ENCODE data around the gene USP1. TPM values are rescaled to one million over a fixed set of nuclear protein-coding genes. Genes with fewer than 3 reads are reported as not detected.

USP1 gene
- total RNA-seq, 1 donor from 2014 or later, result 68.0 TPM

GRCh38 chr1:62406576-62406975 is 30.3 kb upstream of the USP1 start:
- no peak for DNase-seq (ENCODE audit: low spot score)
- Mint-ChIP-seq H3K4me1 (ENCODE audit: low read depth) (no peaks in the 10 kb centered on the region), H3K36me3 (ENCODE audit: low read depth) (no peaks in the 10 kb centered on the region), H3K4me3 (ENCODE audit: low read depth) (no peak overlapping the region), H3K27me3 (ENCODE audit: low read depth) (peaks cover 6% of the 10 kb centered on the region), H3K27ac (no peak overlapping the region), H3K9me3 (no peaks in the 10 kb centered on the region)
- intact Hi-C loops (cut with micrococcal nuclease), result loop anchor here (2.0 kb wide), 1 partner anchor 324 kb away; no protein-coding TSS in a partner anchor

GRCh38 chr1:62407398-62408009 is 29.3 kb upstream of the USP1 start:
- no peak for DNase-seq (ENCODE audit: low spot score)
- intact Hi-C loops (cut with micrococcal nuclease), result loop anchor here (1.0 to 2.0 kb wide), 2 partner anchors 232 to 325 kb away; no protein-coding TSS in a partner anchor
- no peaks in the 10 kb centered on the region for H3K4me1 Mint-ChIP-seq (ENCODE audit: low read depth)
- no peaks in the 10 kb centered on the region for H3K36me3 Mint-ChIP-seq (ENCODE audit: low read depth)
- no peak overlapping the region for H3K4me3 Mint-ChIP-seq (ENCODE audit: low read depth)
- H3K9me3 Mint-ChIP-seq, result no peaks in the 10 kb centered on the region
- peaks cover 6% of the 10 kb centered on the region for H3K27me3 Mint-ChIP-seq (ENCODE audit: low read depth)
- no peak overlapping the region for H3K27ac Mint-ChIP-seq

- intact Hi-C loops (cut with micrococcal nuclease), result no loop called here
- Mint-ChIP-seq H3K36me3 (ENCODE audit: low read depth) (no peaks in the 10 kb centered on the region), H3K9me3 (no peaks in the 10 kb centered on the region), H3K4me1 (ENCODE audit: low read depth) (no peaks in the 10 kb centered on the region), H3K27ac (no peak overlapping the region), H3K4me3 (ENCODE audit: low read depth) (no peak overlapping the region), H3K27me3 (ENCODE audit: low read depth) (peaks cover 9% of the 10 kb centered on the region)
- DNase-seq (ENCODE audit: low spot score), result no peak
Observed at GRCh38 chr1:62415687-62416086, 21.2 kb upstream of the USP1 start.

- H3K27me3 Mint-ChIP-seq (ENCODE audit: low read depth), result peaks cover 9% of the 10 kb centered on the region
- no peak overlapping the region for H3K4me3 Mint-ChIP-seq (ENCODE audit: low read depth)
- H3K4me1 Mint-ChIP-seq (ENCODE audit: low read depth), result no peaks in the 10 kb centered on the region
- intact Hi-C loops (cut with micrococcal nuclease), result no loop called here
- H3K36me3 Mint-ChIP-seq (ENCODE audit: low read depth), result no peaks in the 10 kb centered on the region
- no peaks in the 10 kb centered on the region for H3K9me3 Mint-ChIP-seq
- H3K27ac Mint-ChIP-seq, result no peak overlapping the region
- DNase-seq (ENCODE audit: low spot score), result no peak
Observed at GRCh38 chr1:62417351-62417999, 19.4 kb upstream of the USP1 start.

- Mint-ChIP-seq H3K4me3 (ENCODE audit: low read depth) (no peak overlapping the region), H3K9me3 (no peaks in the 10 kb centered on the region), H3K36me3 (ENCODE audit: low read depth) (no peaks in the 10 kb centered on the region), H3K27ac (no peak overlapping the region), H3K4me1 (ENCODE audit: low read depth) (no peaks in the 10 kb centered on the region), H3K27me3 (ENCODE audit: low read depth) (peaks cover 9% of the 10 kb centered on the region)
- intact Hi-C loops (cut with micrococcal nuclease), result no loop called here
- DNase-seq (ENCODE audit: low spot score), result no peak
Observed at GRCh38 chr1:62420214-62420613, 16.6 kb upstream of the USP1 start.

GRCh38 chr1:62423580-62424242 is 13.1 kb upstream of the USP1 start:
- DNase-seq (ENCODE audit: low spot score), result no peak
- H3K4me1 Mint-ChIP-seq (ENCODE audit: low read depth), result no peaks in the 10 kb centered on the region
- no peak overlapping the region for H3K4me3 Mint-ChIP-seq (ENCODE audit: low read depth)
- no peaks in the 10 kb centered on the region for H3K36me3 Mint-ChIP-seq (ENCODE audit: low read depth)
- no peaks in the 10 kb centered on the region for H3K9me3 Mint-ChIP-seq
- intact Hi-C loops (cut with micrococcal nuclease), result no loop called here
- no peak overlapping the region for H3K27ac Mint-ChIP-seq
- peaks cover 8% of the 10 kb centered on the region for H3K27me3 Mint-ChIP-seq (ENCODE audit: low read depth)

GRCh38 chr1:62424411-62424810 is 12.4 kb upstream of the USP1 start:
- H3K4me3 Mint-ChIP-seq (ENCODE audit: low read depth), result no peak overlapping the region
- H3K9me3 Mint-ChIP-seq, result no peaks in the 10 kb centered on the region
- H3K27ac Mint-ChIP-seq, result no peak overlapping the region
- H3K4me1 Mint-ChIP-seq (ENCODE audit: low read depth), result no peaks in the 10 kb centered on the region
- H3K27me3 Mint-ChIP-seq (ENCODE audit: low read depth), result peaks cover 5% of the 10 kb centered on the region
- DNase-seq (ENCODE audit: low spot score), result no peak
- intact Hi-C loops (cut with micrococcal nuclease), result no loop called here
- H3K36me3 Mint-ChIP-seq (ENCODE audit: low read depth), result no peaks in the 10 kb centered on the region

GRCh38 chr1:62425041-62425440 is 11.8 kb upstream of the USP1 start:
- intact Hi-C loops (cut with micrococcal nuclease), result no loop called here

GRCh38 chr1:62426237-62426636 is 10.6 kb upstream of the USP1 start:
- intact Hi-C loops (cut with micrococcal nuclease), result no loop called here
- Mint-ChIP-seq H3K4me1 (ENCODE audit: low read depth) (no peaks in the 10 kb centered on the region), H3K27me3 (ENCODE audit: low read depth) (peaks cover 4% of the 10 kb centered on the region), H3K36me3 (ENCODE audit: low read depth) (no peaks in the 10 kb centered on the region), H3K9me3 (no peaks in the 10 kb centered on the region), H3K4me3 (ENCODE audit: low read depth) (no peak overlapping the region), H3K27ac (no peak overlapping the region)
- DNase-seq (ENCODE audit: low spot score), result no peak

More at GRCh38 chr1:62425041-62425440, 11.8 kb upstream of the USP1 start:
- Mint-ChIP-seq H3K4me1 (ENCODE audit: low read depth) (no peaks in the 10 kb centered on the region), H3K27ac (no peak overlapping the region), H3K27me3 (ENCODE audit: low read depth) (peaks cover 3% of the 10 kb centered on the region), H3K4me3 (ENCODE audit: low read depth) (no peak overlapping the region), H3K36me3 (ENCODE audit: low read depth) (no peaks in the 10 kb centered on the region), H3K9me3 (no peaks in the 10 kb centered on the region)
- DNase-seq (ENCODE audit: low spot score), result no peak

GRCh38 chr1:62426794-62427193 is 10.1 kb upstream of the USP1 start:
- no peak for DNase-seq (ENCODE audit: low spot score)
- Mint-ChIP-seq H3K36me3 (ENCODE audit: low read depth) (no peaks in the 10 kb centered on the region), H3K27me3 (ENCODE audit: low read depth) (peaks cover 4% of the 10 kb centered on the region), H3K27ac (no peak overlapping the region), H3K9me3 (no peaks in the 10 kb centered on the region), H3K4me3 (ENCODE audit: low read depth) (no peak overlapping the region), H3K4me1 (ENCODE audit: low read depth) (no peaks in the 10 kb centered on the region)
- intact Hi-C loops (cut with micrococcal nuclease), result no loop called here

GRCh38 chr1:62428351-62428750 is 8.5 kb upstream of the USP1 start:
- Mint-ChIP-seq H3K27me3 (ENCODE audit: low read depth) (peaks cover 4% of the 10 kb centered on the region), H3K27ac (no peak overlapping the region)

GRCh38 chr1:62429581-62429980 is 7.3 kb upstream of the USP1 start:
- no peak overlapping the region for H3K4me3 Mint-ChIP-seq (ENCODE audit: low read depth)
- no peaks in the 10 kb centered on the region for H3K36me3 Mint-ChIP-seq (ENCODE audit: low read depth)
- intact Hi-C loops (cut with micrococcal nuclease), result no loop called here
- H3K27me3 Mint-ChIP-seq (ENCODE audit: low read depth), result peaks cover 4% of the 10 kb centered on the region
- no peaks in the 10 kb centered on the region for H3K4me1 Mint-ChIP-seq (ENCODE audit: low read depth)
- no peak for DNase-seq (ENCODE audit: low spot score)
- no peak overlapping the region for H3K27ac Mint-ChIP-seq
- H3K9me3 Mint-ChIP-seq, result no peaks in the 10 kb centered on the region

More at GRCh38 chr1:62428351-62428750, 8.5 kb upstream of the USP1 start:
- intact Hi-C loops (cut with micrococcal nuclease), result no loop called here
- DNase-seq (ENCODE audit: low spot score), result no peak
- Mint-ChIP-seq H3K4me1 (ENCODE audit: low read depth) (no peaks in the 10 kb centered on the region), H3K36me3 (ENCODE audit: low read depth) (no peaks in the 10 kb centered on the region), H3K9me3 (no peaks in the 10 kb centered on the region), H3K4me3 (ENCODE audit: low read depth) (no peak overlapping the region)

Data from activated T-helper 2 cell treated with anti-CD3 and anti-CD28 coated beads, Interferon-gamma antibody, Interleukin-2, Interleukin-4, amounts not matched to agents 10 μg/mL and 5 μg/mL and 100 μg/mL, durations not matched to agents 14 hours and 24 hours and 36 hours (primary cell).